H1 (cell line): ENCODE results near the gene MBP. TPM values are rescaled to one million over a fixed set of nuclear protein-coding genes. Genes with fewer than 3 reads are reported as not detected.
A peak's percentile ranks its signal among the peaks of the same experiment; 100 is the strongest.

ENCODE experiments used
- CREB1 ChIP-seq: IDR thresholded peaks from 2 replicates; pipeline ENCODE4 v1.6.1; 2012; ENCODE audit warnings: inconsistent platforms
- CTCF ChIP-seq, 3 experiments: IDR thresholded peaks; 1 replicate in 2 of 3; 2 replicates in 1 of 3; pipeline versions ENCODE4 v1.5.1 to v1.6.1; 2011; ENCODE audit warnings: low read length in 3 of 3, mild to moderate bottlenecking in 3 of 3, inconsistent platforms in 2 of 3, low read depth in 1 of 3, moderate library complexity in 1 of 3; ENCODE audit not compliant: insufficient read depth in 1 of 3; ENCODE audit errors: control extremely low read depth in 1 of 3
- JUND ChIP-seq: IDR thresholded peaks from 2 replicates; pipeline ENCODE4 v1.6.1; 2011; ENCODE audit warnings: mild to moderate bottlenecking, improper control_type of control experiment, low read length
- KDM5A ChIP-seq: fragments of 200-600 bp; IDR thresholded peaks from 2 replicates; pipeline ENCODE4 v1.7.1; 2012; ENCODE audit warnings: mild to moderate bottlenecking, low read length, inconsistent platforms, mixed read lengths
- MAX ChIP-seq: IDR thresholded peaks from 2 replicates; pipeline ENCODE4 v1.6.1; 2012; ENCODE audit warnings: inconsistent platforms
- NANOG ChIP-seq: IDR thresholded peaks from 2 replicates; pipeline ENCODE4 v1.6.1; 2011; ENCODE audit warnings: low read length, low read depth, mild to moderate bottlenecking, inconsistent platforms; ENCODE audit not compliant: insufficient read depth, poor library complexity, severe bottlenecking
- POU5F1 ChIP-seq: IDR thresholded peaks from 2 replicates; pipeline ENCODE4 v1.6.1; 2011; ENCODE audit warnings: low read depth, mild to moderate bottlenecking, low read length, moderate library complexity
- RAD21 ChIP-seq, 2 experiments: IDR thresholded peaks in 1 of 2; conservative IDR thresholded peaks in 1 of 2; 2 replicates each; pipeline ENCODE4 v1.6.1; 2011; ENCODE audit warnings: low read depth in 2 of 2, low read length in 2 of 2, improper control_type of control experiment in 1 of 2, inconsistent platforms in 1 of 2, mild to moderate bottlenecking in 1 of 2, moderate library complexity in 1 of 2
- SIX5 ChIP-seq: IDR thresholded peaks from 2 replicates; pipeline ENCODE4 v1.6.1; 2011; ENCODE audit warnings: mild to moderate bottlenecking, low read depth, low read length
- SP1 ChIP-seq: IDR thresholded peaks from 2 replicates; pipeline ENCODE4 v1.6.1; 2011; ENCODE audit warnings: low read depth, low read length
- TAF7 ChIP-seq: optimal IDR thresholded peaks from 2 replicates; pipeline ENCODE3; 2011; ENCODE audit warnings: low read depth, mild to moderate bottlenecking, inconsistent platforms, low read length, moderate library complexity, borderline replicate concordance
- polyA plus RNA-seq, 7 experiments: library from polyadenylated mRNA; depleted of rRNA in 3 of 7; stranded (reverse) in 5 of 7; unstranded in 2 of 7; fragments of >200 nt in 5 of 7; fragments of 200-250 nt in 2 of 7; gene quantifications; 1 replicate in 5 of 7; 2 replicates in 1 of 7; 4 replicates in 1 of 7; pipeline versions ENCODE4 v1.2.1 to v1.2.3, GENCODE V29; 2011 to 2013; ENCODE audit warnings: missing spikeins in 2 of 7, mixed read lengths in 2 of 7
- total RNA-seq: library from RNA; stranded (reverse); fragmentation: NEBNext Ultra II Directional; extraction: Animal tissue kit (Norgen Biotek cat#: 25700); gene quantifications from 2 replicates; pipeline ENCODE4 v1.2.1, GENCODE V29; 2021

MBP gene
- total and polyA plus RNA-seq, 2 of the 8 experiments (the other 6 are each of a cell fraction or from before 2014, with no cell fraction given): 7.7 to 19.2 TPM

- TF ChIP-seq SIX5 (no peak), SP1 (0 out of 2 replicates have a peak, but pooled peaks have one; percentile 29), MAX (peak; percentile 48), TAF7 (peak; percentile 40), POU5F1 (no peak), JUND (peak; percentile 14; the same call in 1 of the 2 replicates), KDM5A (no peak), CREB1 (peak; percentile 78), CTCF (IDR thresholded peaks at IDR 0.05; ENCODE audit: control extremely low read depth in 1 of 3, insufficient read depth in 1 of 3, low read depth in 1 of 3, low read length in 3 of 3) (peak in 2 of 3 experiments; percentile 94 to 96; a peak in 3 of 4 replicates), RAD21 (IDR thresholded peaks at IDR 0.05 in 1 of 2, conservative IDR thresholded peaks at IDR 0.05 in 1 of 2; ENCODE audit: low read depth in 2 of 2, low read length in 2 of 2) (peak; percentile 77 to 84), NANOG (no peak)
Measured at GRCh38 chr18:76982841-76983583, 149.6 kb downstream of the MBP start (continued).
